CD4-positive, CD25-positive, alpha-beta regulatory T cell (primary cell): ENCODE data around the gene POLE4. TPM values are rescaled to one million over a fixed set of nuclear protein-coding genes. Genes with fewer than 3 reads are reported as not detected.
A peak's percentile ranks its signal among the peaks of the same experiment; 100 is the strongest.

ENCODE experiments used
- ATAC-seq, 2 donors: fragments of 150-1000 bp; cut with Tn5 transposase; one replicate each; pipeline ENCODE4 v1.10.0; 2021; ENCODE audit warnings: low read depth in 2 of 2, moderate number of reproducible peaks in 2 of 2, moderate library complexity in 1 of 2
- DNase-seq, 3 donors: peaks; one replicate each; pipeline versions ENCODE4 v3.0.0 to v3.0.0-alpha.2; 2012 to 2022; ENCODE audit warnings: mixed read lengths in 1 of 3
- H3K27ac ChIP-seq: one replicate; pipeline ENCODE4 v1.7.0; 2013; ENCODE audit warnings: mild to moderate bottlenecking, low read length; ENCODE audit not compliant: insufficient read depth, poor library complexity, severe bottlenecking
- H3K27me3 ChIP-seq: one replicate; pipeline ENCODE4 v1.7.0; 2013; ENCODE audit warnings: low read length; ENCODE audit not compliant: control insufficient read depth, insufficient read depth
- H3K36me3 ChIP-seq: one replicate; pipeline ENCODE4 v1.7.0; 2013; ENCODE audit warnings: mild to moderate bottlenecking, low read length, moderate library complexity; ENCODE audit not compliant: control insufficient read depth, insufficient read depth
- H3K4me1 ChIP-seq: 2 replicates; pipeline ENCODE4 v1.7.0; 2013; ENCODE audit warnings: mild to moderate bottlenecking, low read length; ENCODE audit not compliant: insufficient read depth, control insufficient read depth, poor library complexity, severe bottlenecking
- H3K4me3 ChIP-seq: one replicate; pipeline ENCODE4 v1.7.0; 2013; ENCODE audit warnings: low read depth, mild to moderate bottlenecking, low read length, moderate library complexity
- H3K9me3 ChIP-seq, 2 experiments: 1 replicate in 1 of 2; 2 replicates in 1 of 2; pipeline ENCODE4 v1.7.0; 2013; ENCODE audit warnings: low read length in 2 of 2, mild to moderate bottlenecking in 1 of 2, moderate library complexity in 1 of 2; ENCODE audit not compliant: control insufficient read depth in 2 of 2
- H3K27ac Mint-ChIP-seq, 3 donors: one replicate each; pipeline ENCODE4 v1.8.0; 2020 to 2022; ENCODE audit warnings: mild to moderate bottlenecking in 3 of 3, mixed read lengths in 3 of 3, moderate library complexity in 2 of 3
- H3K27me3 Mint-ChIP-seq: one replicate; pipeline ENCODE4 v1.8.0; 2022; ENCODE audit warnings: mild to moderate bottlenecking, mixed read lengths
- H3K36me3 Mint-ChIP-seq: one replicate; pipeline ENCODE4 v1.8.0; 2020; ENCODE audit warnings: mixed read lengths
- H3K4me1 Mint-ChIP-seq, 4 donors: one replicate each; pipeline ENCODE4 v1.8.0; 2020 to 2022; ENCODE audit warnings: mixed read lengths in 4 of 4, mild to moderate bottlenecking in 1 of 4
- H3K4me3 Mint-ChIP-seq, 4 donors: one replicate each; pipeline ENCODE4 v1.8.0; 2020 to 2022; ENCODE audit warnings: mild to moderate bottlenecking in 4 of 4, mixed read lengths in 4 of 4, moderate library complexity in 3 of 4
- H3K9me3 Mint-ChIP-seq, 7 donors: one replicate each; pipeline ENCODE4 v1.8.0; 2020 to 2022; ENCODE audit warnings: mixed read lengths in 7 of 7, mild to moderate bottlenecking in 3 of 7, moderate library complexity in 2 of 7
- polyA plus RNA-seq, 4 donors: library from polyadenylated mRNA; unstranded; fragments of 300-500 nt; fragmentation: Illumina TruSeq; gene quantifications; one replicate each; pipeline ENCODE4 v1.2.3, GENCODE V29; 2021
- total RNA-seq: library from RNA; stranded (reverse); gene quantifications from one replicate; pipeline ENCODE4 v1.2.3, GENCODE V29; 2022

The POLE4 gene
- total and polyA plus RNA-seq, 5 donors from 2014 or later, result 42.3 to 157 (median 128) TPM

DNA sequence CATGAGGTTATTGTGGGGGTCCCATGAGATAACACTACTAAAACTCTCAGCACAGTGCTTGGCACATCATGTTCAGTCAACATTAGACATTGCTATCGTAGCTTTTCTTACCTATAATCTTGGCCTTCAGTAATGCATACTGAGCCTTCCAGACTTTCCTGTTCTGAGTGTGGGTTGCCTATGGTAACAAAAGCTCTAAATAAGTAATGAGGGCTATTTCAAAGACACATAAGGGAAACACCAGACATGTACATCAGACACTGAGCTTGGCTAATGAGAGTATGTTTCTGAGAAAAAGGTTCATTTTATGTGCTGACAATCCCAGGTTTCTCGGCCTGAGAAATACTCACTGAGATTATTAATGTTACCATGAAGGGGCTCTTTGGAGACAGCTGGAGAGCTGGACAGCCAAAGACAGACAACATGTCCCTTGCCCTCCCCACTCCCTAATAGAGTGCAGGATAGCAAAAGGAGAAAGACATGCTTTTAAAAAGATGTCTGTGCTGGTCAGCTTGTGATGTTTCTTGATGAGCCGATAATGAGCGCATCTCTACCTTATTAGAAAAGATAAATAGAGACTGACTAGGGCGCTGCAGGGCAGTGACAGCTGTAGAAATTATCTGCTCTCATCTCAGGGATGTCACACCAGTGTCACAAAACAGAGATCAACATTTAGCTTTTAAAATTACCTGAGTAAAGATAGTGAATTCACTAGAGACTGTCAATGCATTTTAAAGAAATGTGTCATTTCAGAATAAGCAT lies 25.4 kb downstream of the POLE4 start:
- no peaks in the 10 kb centered on the region for H3K4me1 ChIP-seq
- DNase-seq, result no peak
- no peaks in the 10 kb centered on the region for H3K27me3 ChIP-seq
- no peak overlapping the region for H3K4me3 ChIP-seq
- H3K36me3 ChIP-seq, result no peaks in the 10 kb centered on the region
- H3K27ac ChIP-seq, result no peak overlapping the region
- Mint-ChIP-seq H3K27ac (no peak overlapping the region), H3K9me3 (peaks cover 0 to 3% (median 0%) of the 10 kb centered on the region in 7 donors), H3K27me3 (no peaks in the 10 kb centered on the region), H3K36me3 (peaks cover 19% of the 10 kb centered on the region), H3K4me3 (no peak overlapping the region), H3K4me1 (peaks cover 0 to 5% (median 0%) of the 10 kb centered on the region in 4 donors)
- no peaks in the 10 kb centered on the region for H3K9me3 ChIP-seq
- no peak for ATAC-seq

DNA sequence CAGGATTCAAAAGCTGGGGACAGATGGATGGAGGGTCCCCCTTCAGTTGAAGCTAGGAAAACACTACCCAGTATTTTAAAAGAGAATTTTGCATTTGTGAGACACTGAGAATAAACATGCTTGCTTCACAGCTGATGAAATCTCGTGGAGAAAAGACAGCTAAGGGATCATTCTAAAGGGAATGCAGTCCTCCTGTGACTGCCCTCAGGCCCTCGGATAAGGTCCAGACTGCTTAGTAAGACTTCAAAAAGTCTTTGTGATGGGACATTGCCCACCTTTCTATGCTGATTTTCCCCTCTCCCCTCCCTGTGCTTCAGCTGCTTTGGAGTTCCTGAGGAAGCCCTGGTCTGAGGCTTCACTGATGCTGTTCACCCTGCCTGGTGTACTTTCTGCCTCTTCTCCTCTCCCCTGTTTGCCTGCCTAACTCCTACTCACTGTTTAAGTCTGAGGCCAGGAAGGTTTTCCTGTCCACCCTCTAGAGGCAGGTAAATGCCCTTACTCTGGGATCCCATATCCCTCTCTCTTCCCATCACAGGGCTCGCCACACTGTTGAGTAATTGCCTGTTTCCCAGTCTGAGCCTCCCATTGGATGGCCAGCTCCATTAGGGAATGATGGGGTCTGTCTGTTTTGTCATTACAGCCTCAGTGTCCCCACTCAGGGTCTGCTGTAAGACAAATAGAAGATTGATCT lies 26.6 kb downstream of the POLE4 start:
- DNase-seq, result no peak
- Histone ChIP-seq H3K36me3 (no peaks in the 10 kb centered on the region), H3K4me3 (no peak overlapping the region), H3K27ac (no peak overlapping the region), H3K9me3 (no peaks in the 10 kb centered on the region), H3K27me3 (no peaks in the 10 kb centered on the region), H3K4me1 (no peaks in the 10 kb centered on the region)
- Mint-ChIP-seq H3K4me3 (no peak overlapping the region), H3K4me1 (peaks cover 0 to 2% (median 0%) of the 10 kb centered on the region in 4 donors), H3K9me3 (peaks cover 0 to 3% (median 0%) of the 10 kb centered on the region in 7 donors), H3K36me3 (peaks cover 20% of the 10 kb centered on the region), H3K27me3 (no peaks in the 10 kb centered on the region), H3K27ac (peak overlapping the region in 1 of 3 donors; percentile 65)
- no peak for ATAC-seq

- no peak for ATAC-seq
- H3K4me1 ChIP-seq, result no peaks in the 10 kb centered on the region
- H3K27me3 ChIP-seq, result no peaks in the 10 kb centered on the region
- H3K4me3 Mint-ChIP-seq, result no peak overlapping the region
- H3K36me3 ChIP-seq, result no peaks in the 10 kb centered on the region
- no peak overlapping the region for H3K27ac Mint-ChIP-seq
- peaks cover 19% of the 10 kb centered on the region for H3K36me3 Mint-ChIP-seq
- no peak overlapping the region for H3K4me3 ChIP-seq
- no peak for DNase-seq
- peaks cover 0 to 2% (median 0%) of the 10 kb centered on the region in 4 donors for H3K4me1 Mint-ChIP-seq
- no peaks in the 10 kb centered on the region for H3K27me3 Mint-ChIP-seq
- no peak overlapping the region for H3K27ac ChIP-seq
- peaks cover 0 to 3% (median 0%) of the 10 kb centered on the region in 7 donors for H3K9me3 Mint-ChIP-seq
- H3K9me3 ChIP-seq, result no peaks in the 10 kb centered on the region
Measured at GRCh38 chr2:74985978-74986609, 27.7 kb downstream of the POLE4 start.

DNA sequence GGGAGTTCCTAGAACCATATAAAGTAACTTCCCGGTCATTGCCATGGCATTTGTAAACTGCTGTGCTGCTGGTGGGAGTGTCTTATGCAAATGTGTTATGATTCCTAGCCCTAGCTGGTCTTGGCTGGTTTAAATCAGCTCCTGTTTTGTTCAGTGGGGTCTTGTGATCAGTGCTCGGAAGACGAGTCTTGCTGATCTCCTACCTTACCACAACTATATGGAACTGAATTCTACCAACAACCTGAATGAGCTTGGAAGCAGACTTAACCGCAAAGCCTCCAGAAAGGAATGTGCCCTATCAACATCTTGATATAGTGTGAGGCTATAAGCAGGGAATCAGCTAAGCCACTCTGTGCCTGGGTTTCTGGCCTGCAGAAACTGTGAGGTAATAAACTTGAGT lies 33.5 kb downstream of the POLE4 start:
- H3K4me3 Mint-ChIP-seq, result no peak overlapping the region
- H3K4me1 Mint-ChIP-seq, result peaks cover 0 to 2% (median 0%) of the 10 kb centered on the region in 4 donors
- peaks cover 11% of the 10 kb centered on the region for H3K36me3 Mint-ChIP-seq
- Histone ChIP-seq H3K9me3 (no peaks in the 10 kb centered on the region), H3K4me1 (no peaks in the 10 kb centered on the region), H3K4me3 (no peak overlapping the region), H3K27me3 (no peaks in the 10 kb centered on the region), H3K27ac (no peak overlapping the region), H3K36me3 (no peaks in the 10 kb centered on the region)
- ATAC-seq, result no peak
- H3K27me3 Mint-ChIP-seq, result no peaks in the 10 kb centered on the region
- H3K9me3 Mint-ChIP-seq, result peaks cover 0 to 3% (median 0%) of the 10 kb centered on the region in 7 donors
- no peak for DNase-seq
- H3K27ac Mint-ChIP-seq, result no peak overlapping the region

DNA sequence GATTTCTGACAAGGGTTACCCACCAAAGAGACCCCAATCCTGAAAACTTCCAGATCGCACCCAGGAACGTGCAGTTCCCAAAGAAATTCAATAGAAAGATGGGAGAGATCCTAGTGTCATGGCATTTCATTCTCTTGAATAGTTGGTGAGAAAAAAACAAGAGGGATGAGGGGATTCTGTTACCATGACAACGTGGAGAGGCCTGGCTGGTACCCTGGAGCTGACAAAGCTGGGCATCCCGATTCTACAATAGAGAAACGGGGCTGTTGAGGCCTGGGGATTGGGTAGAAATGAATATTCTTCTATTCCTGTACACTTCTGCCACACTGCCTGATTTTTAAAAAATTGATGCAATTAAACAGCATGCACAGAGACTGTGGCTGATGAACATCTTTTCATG lies 41.0 kb downstream of the POLE4 start:
- ATAC-seq (no peak), DNase-seq (no peak)
- Histone ChIP-seq H3K9me3 (no peaks in the 10 kb centered on the region), H3K4me3 (no peak overlapping the region), H3K27ac (no peak overlapping the region), H3K36me3 (no peaks in the 10 kb centered on the region), H3K4me1 (no peaks in the 10 kb centered on the region), H3K27me3 (no peaks in the 10 kb centered on the region)
- Mint-ChIP-seq H3K4me1 (no peaks in the 10 kb centered on the region), H3K9me3 (no peaks in the 10 kb centered on the region), H3K27me3 (no peaks in the 10 kb centered on the region), H3K36me3 (no peaks in the 10 kb centered on the region), H3K4me3 (no peak overlapping the region), H3K27ac (no peak overlapping the region)

DNA sequence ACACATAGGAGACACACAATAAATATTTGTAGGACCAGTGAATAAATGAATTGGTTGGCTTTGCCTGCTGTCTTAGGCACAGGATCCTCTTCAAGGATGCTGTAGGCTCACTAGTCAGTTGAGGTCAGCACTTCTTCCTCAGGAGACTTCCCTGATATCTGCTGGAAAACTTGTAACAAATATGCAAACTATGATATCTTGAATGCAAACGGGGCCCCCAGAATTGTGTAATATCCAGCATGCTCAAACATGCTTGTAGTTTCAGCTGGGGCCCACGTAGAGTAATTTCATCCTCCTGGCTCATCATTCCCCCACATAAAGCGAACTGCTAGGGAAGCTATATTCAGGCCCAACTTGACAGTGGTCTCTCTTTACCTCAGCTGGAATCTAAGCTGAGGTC lies 43.6 kb downstream of the POLE4 start:
- Mint-ChIP-seq H3K4me1 (no peaks in the 10 kb centered on the region), H3K9me3 (peaks cover 0 to 1% (median 0%) of the 10 kb centered on the region in 7 donors), H3K27ac (no peak overlapping the region), H3K4me3 (no peak overlapping the region), H3K36me3 (peaks cover 9% of the 10 kb centered on the region), H3K27me3 (no peaks in the 10 kb centered on the region)
- H3K4me1 ChIP-seq, result no peaks in the 10 kb centered on the region
- no peak for ATAC-seq
- no peak overlapping the region for H3K27ac ChIP-seq
- no peaks in the 10 kb centered on the region for H3K27me3 ChIP-seq
- no peak overlapping the region for H3K4me3 ChIP-seq
- DNase-seq, result no peak
- no peaks in the 10 kb centered on the region for H3K36me3 ChIP-seq
- H3K9me3 ChIP-seq, result no peaks in the 10 kb centered on the region

- Mint-ChIP-seq H3K4me3 (no peak overlapping the region), H3K27ac (no peak overlapping the region), H3K4me1 (no peaks in the 10 kb centered on the region), H3K36me3 (peaks cover 9% of the 10 kb centered on the region), H3K9me3 (peaks cover 0 to 1% (median 0%) of the 10 kb centered on the region in 7 donors), H3K27me3 (no peaks in the 10 kb centered on the region)
- H3K4me1 ChIP-seq, result no peaks in the 10 kb centered on the region
- H3K36me3 ChIP-seq, result no peaks in the 10 kb centered on the region
- H3K27ac ChIP-seq, result no peak overlapping the region
- DNase-seq (no peak), ATAC-seq (no peak)
- H3K4me3 ChIP-seq, result no peak overlapping the region
- no peaks in the 10 kb centered on the region for H3K9me3 ChIP-seq
- no peaks in the 10 kb centered on the region for H3K27me3 ChIP-seq
Measured at GRCh38 chr2:75003276-75003675, 44.8 kb downstream of the POLE4 start.
